Chondrocyte (in vitro differentiated cells): ENCODE measurements around the gene KLHL30. TPM values are rescaled to one million over a fixed set of nuclear protein-coding genes. Genes with fewer than 3 reads are reported as not detected.
A peak's percentile ranks its signal among the peaks of the same experiment; 100 is the strongest.

Source experiments
- DNase-seq: peaks from one replicate; pipeline ENCODE4 v3.0.0; 2021; ENCODE audit warnings: mixed read lengths, low spot score
- H3K27ac Mint-ChIP-seq: one replicate; pipeline ENCODE4 v1.8.0; 2021; ENCODE audit warnings: mild to moderate bottlenecking, moderate library complexity, mixed read lengths; ENCODE audit not compliant: unreplicated experiment
- H3K27me3 Mint-ChIP-seq: 2 replicates; pipeline ENCODE4 v1.8.0; 2021; ENCODE audit warnings: low read depth, mixed read lengths
- H3K36me3 Mint-ChIP-seq: 2 replicates; pipeline ENCODE4 v1.8.0; 2021; ENCODE audit warnings: low read depth, mixed read lengths
- H3K4me1 Mint-ChIP-seq: 2 replicates; pipeline ENCODE4 v1.8.0; 2021; ENCODE audit warnings: low read depth, mild to moderate bottlenecking, mixed read lengths
- H3K4me3 Mint-ChIP-seq: one replicate; pipeline ENCODE4 v1.8.0; 2021; ENCODE audit warnings: mild to moderate bottlenecking, moderate library complexity, mixed read lengths; ENCODE audit not compliant: unreplicated experiment
- H3K9me3 Mint-ChIP-seq: 2 replicates; pipeline ENCODE4 v1.8.0; 2021; ENCODE audit warnings: low read depth, mixed read lengths
- total RNA-seq: library from RNA; stranded (reverse); gene quantifications from 3 replicates; pipeline ENCODE4 v1.2.1, GENCODE V29; 2021
- TF ChIP-seq, protein P1 (sequence below): fragments of 200-600 bp; sonication (generic); IDR thresholded peaks from 2 replicates; pipeline ENCODE4 v1.5.0; 2021; ENCODE audit warnings: antibody characterized with exemption, mild to moderate bottlenecking, moderate library complexity

The KLHL30 gene
- total RNA-seq, 1 donor from 2014 or later = 25.6 TPM

DNA sequence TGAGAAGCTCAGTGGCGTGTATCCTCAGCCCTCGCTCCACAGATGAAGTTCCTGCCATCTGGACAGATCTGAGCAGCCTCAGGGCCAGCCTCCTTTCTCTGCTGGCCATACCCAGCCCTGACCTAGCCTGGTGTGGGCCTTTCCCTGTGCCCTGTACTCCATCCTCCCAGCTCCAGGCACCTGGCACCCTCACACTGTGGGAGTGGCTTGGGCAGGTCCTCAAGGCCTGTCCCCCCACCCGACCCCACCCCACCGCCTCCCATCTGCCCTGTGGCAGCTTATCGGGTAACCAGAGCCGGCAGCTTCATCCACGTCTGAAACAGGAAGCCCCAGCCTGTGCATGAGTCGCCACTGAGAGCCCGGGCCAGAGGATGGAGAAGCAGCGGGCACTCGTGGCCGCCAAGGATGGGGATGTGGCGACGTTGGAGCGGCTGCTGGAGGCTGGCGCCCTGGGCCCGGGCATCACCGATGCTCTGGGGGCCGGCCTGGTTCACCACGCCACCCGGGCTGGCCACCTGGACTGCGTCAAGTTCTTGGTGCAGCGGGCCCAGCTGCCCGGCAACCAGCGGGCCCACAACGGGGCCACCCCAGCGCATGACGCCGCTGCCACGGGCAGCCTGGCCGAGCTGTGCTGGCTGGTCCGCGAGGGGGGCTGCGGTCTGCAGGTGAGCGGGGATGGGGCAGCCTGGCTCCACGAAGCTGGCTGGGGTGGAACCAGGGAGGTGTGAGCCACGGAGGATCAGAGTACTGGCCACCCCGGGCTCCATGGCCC is 38.2 kb upstream of the KLHL30 start, which contains the start of gene ESPNL:
Gene ESPNL, plus strand, starts transcription at position 292 of the 772 bp plus-strand sequence. Its CDS starts 80 bp downstream, at position 372.
- Mint-ChIP-seq H3K27ac (no peak within 1 kb of the TSS), H3K4me3 (no peak within 1 kb of the TSS)
- DNase-seq = no peak

GRCh38 chr2:238100821-238101771 is 37.4 kb upstream of the KLHL30 start:
- peaks cover 4% of the 10 kb centered on the region for H3K4me1 Mint-ChIP-seq
- no peaks in the 10 kb centered on the region for H3K27me3 Mint-ChIP-seq
- no peak for DNase-seq
- no peak overlapping the region for H3K27ac Mint-ChIP-seq
- H3K4me3 Mint-ChIP-seq = no peak overlapping the region
- TF ChIP-seq, protein P1, sequence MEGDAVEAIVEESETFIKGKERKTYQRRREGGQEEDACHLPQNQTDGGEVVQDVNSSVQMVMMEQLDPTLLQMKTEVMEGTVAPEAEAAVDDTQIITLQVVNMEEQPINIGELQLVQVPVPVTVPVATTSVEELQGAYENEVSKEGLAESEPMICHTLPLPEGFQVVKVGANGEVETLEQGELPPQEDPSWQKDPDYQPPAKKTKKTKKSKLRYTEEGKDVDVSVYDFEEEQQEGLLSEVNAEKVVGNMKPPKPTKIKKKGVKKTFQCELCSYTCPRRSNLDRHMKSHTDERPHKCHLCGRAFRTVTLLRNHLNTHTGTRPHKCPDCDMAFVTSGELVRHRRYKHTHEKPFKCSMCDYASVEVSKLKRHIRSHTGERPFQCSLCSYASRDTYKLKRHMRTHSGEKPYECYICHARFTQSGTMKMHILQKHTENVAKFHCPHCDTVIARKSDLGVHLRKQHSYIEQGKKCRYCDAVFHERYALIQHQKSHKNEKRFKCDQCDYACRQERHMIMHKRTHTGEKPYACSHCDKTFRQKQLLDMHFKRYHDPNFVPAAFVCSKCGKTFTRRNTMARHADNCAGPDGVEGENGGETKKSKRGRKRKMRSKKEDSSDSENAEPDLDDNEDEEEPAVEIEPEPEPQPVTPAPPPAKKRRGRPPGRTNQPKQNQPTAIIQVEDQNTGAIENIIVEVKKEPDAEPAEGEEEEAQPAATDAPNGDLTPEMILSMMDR = no peak
- H3K36me3 Mint-ChIP-seq = no peaks in the 10 kb centered on the region
- no peaks in the 10 kb centered on the region for H3K9me3 Mint-ChIP-seq

More for the DNA sequence above, 38.2 kb upstream of the KLHL30 start, which contains the start of gene ESPNL:
- Mint-ChIP-seq H3K9me3 (no peaks in the 10 kb centered on the region), H3K27me3 (no peaks in the 10 kb centered on the region), H3K36me3 (no peaks in the 10 kb centered on the region), H3K4me1 (peaks cover 5% of the 10 kb centered on the region)
- TF ChIP-seq, protein P1 = no peak

DNA sequence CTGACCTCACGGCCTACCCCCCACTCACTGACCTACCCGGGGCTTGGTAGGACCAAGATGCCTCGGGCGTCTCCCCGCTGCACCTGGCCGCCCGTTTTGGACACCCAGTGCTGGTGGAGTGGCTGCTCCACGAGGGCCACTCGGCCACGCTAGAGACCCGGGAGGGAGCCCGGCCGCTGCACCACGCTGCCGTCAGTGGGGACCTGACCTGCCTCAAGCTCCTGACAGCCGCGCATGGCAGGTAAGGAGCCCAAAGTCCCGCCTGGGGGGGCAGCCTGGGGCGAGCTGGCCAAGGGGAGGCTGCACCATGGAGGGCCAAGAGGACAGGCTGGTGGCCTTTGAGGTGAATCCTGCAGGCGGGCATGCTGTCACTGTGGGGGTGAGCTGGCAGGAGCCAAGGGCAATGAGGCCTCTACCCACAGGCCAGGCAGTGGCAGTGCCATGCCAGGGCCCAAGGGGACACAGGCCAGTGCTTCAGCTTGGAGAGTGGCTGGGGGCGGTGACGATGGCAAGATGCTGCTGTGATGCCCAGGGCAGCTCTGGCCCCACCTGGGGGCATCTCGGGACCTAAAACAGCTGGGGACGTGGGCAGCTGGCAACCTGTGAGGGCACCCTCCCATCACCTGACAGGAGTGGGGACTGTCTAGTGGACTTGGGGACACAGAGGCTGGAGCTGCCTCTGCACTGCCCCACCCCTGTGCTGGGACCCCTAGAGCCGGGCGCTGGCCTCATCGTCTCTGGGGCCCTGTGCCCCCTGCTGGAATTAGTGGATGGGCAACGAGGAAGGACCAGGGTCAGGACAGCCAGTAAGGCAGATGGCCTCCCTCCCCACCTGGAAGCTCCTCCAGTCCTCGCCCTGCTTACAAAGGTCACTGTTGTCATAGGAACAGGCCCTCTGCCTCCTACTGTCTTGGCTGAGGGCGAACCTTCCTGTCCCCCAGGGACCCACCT is 36.3 kb upstream of the KLHL30 start:
- no peaks in the 10 kb centered on the region for H3K27me3 Mint-ChIP-seq
- TF ChIP-seq, protein P1 = no peak
- H3K9me3 Mint-ChIP-seq = no peaks in the 10 kb centered on the region
- H3K36me3 Mint-ChIP-seq = no peaks in the 10 kb centered on the region
- DNase-seq = peak; percentile 94
- H3K4me3 Mint-ChIP-seq = no peak overlapping the region
- no peaks in the 10 kb centered on the region for H3K4me1 Mint-ChIP-seq
- no peak overlapping the region for H3K27ac Mint-ChIP-seq

DNA sequence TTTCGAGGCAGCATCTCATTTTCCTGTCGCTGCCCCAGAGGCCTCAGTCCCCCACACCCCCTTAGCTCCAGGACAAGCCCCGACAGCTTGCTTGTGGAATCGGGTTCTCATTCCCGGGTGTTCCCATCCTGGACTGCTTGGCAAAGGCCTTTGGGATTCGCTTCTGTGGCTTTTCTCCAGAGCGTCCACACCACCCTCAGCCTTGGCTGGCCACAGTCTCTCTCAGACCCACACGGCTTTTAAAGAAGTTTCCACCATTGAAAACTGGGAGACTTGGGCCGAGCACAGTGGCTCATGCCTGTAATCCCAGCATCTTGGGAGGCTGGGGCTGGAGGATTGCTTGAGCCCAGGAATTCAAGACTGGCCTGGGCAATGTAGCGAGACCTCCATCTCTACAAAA is 35.6 kb upstream of the KLHL30 start:
- no peak overlapping the region for H3K4me3 Mint-ChIP-seq
- H3K36me3 Mint-ChIP-seq = no peaks in the 10 kb centered on the region
- H3K4me1 Mint-ChIP-seq = no peaks in the 10 kb centered on the region
- no peaks in the 10 kb centered on the region for H3K9me3 Mint-ChIP-seq
- H3K27me3 Mint-ChIP-seq = no peaks in the 10 kb centered on the region
- no peak overlapping the region for H3K27ac Mint-ChIP-seq
- TF ChIP-seq, protein P1 = no peak
- no peak for DNase-seq
